Measurements from ENCODE around the gene SEMA5A. TPM values are rescaled to one million over a fixed set of nuclear protein-coding genes. Genes with fewer than 3 reads are reported as not detected.

SEMA5A gene
- total RNA-seq, 2 experiments from 2014 or later: not detected

- H3K36me3 Mint-ChIP-seq (ENCODE audit: low read depth): no peaks in the 10 kb centered on the region
- CTCF ChIA-PET: no interaction called here
- H3K27me3 Mint-ChIP-seq: no peaks in the 10 kb centered on the region
- DNase-seq (no peak), ATAC-seq (no peak)
- intact Hi-C loops (cut with micrococcal nuclease): no loop called here
- no peak for TF ChIP-seq CTCF (IDR thresholded peaks at IDR 0.05)
- H3K9me3 Mint-ChIP-seq: no peaks in the 10 kb centered on the region
- POLR2A ChIA-PET: no interaction called here
- H3K4me3 Mint-ChIP-seq: no peak overlapping the region
- no peak overlapping the region for H3K27ac Mint-ChIP-seq
- no peaks in the 10 kb centered on the region for H3K4me1 Mint-ChIP-seq (ENCODE audit: low read depth)
Observed at GRCh38 chr5:9464478-9464877, 81.4 kb downstream of the SEMA5A start.

- H3K4me1 Mint-ChIP-seq (ENCODE audit: low read depth): no peaks in the 10 kb centered on the region
- H3K36me3 Mint-ChIP-seq (ENCODE audit: low read depth): no peaks in the 10 kb centered on the region
- POLR2A ChIA-PET: no interaction called here
- no peak for ATAC-seq
- CTCF ChIA-PET: no interaction called here
- peaks cover 3% of the 10 kb centered on the region for H3K9me3 Mint-ChIP-seq
- H3K27me3 Mint-ChIP-seq: no peaks in the 10 kb centered on the region
- intact Hi-C loops (cut with micrococcal nuclease): no loop called here
- no peak for TF ChIP-seq CTCF (IDR thresholded peaks at IDR 0.05)
- H3K4me3 Mint-ChIP-seq: no peak overlapping the region
- DNase-seq: no peak
- no peak overlapping the region for H3K27ac Mint-ChIP-seq
Observed at GRCh38 chr5:9462109-9462508, 83.8 kb downstream of the SEMA5A start.

GRCh38 chr5:9460885-9461645 is 84.8 kb downstream of the SEMA5A start:
- H3K36me3 Mint-ChIP-seq (ENCODE audit: low read depth): no peaks in the 10 kb centered on the region
- H3K27ac Mint-ChIP-seq: no peak overlapping the region
- peaks cover 3% of the 10 kb centered on the region for H3K9me3 Mint-ChIP-seq
- no peak for DNase-seq
- ATAC-seq: no peak
- ChIA-PET CTCF (no interaction called here), POLR2A (no interaction called here)
- no peak for TF ChIP-seq CTCF (IDR thresholded peaks at IDR 0.05)
- H3K4me3 Mint-ChIP-seq: no peak overlapping the region
- intact Hi-C loops (cut with micrococcal nuclease): no loop called here
- no peaks in the 10 kb centered on the region for H3K27me3 Mint-ChIP-seq
- no peaks in the 10 kb centered on the region for H3K4me1 Mint-ChIP-seq (ENCODE audit: low read depth)

GRCh38 chr5:9456435-9457042 is 89.3 kb downstream of the SEMA5A start:
- no peak for ATAC-seq
- intact Hi-C loops (cut with micrococcal nuclease): no loop called here
- H3K27ac Mint-ChIP-seq: no peak overlapping the region

More at GRCh38 chr5:9456435-9457042, 89.3 kb downstream of the SEMA5A start:
- no peaks in the 10 kb centered on the region for H3K36me3 Mint-ChIP-seq (ENCODE audit: low read depth)
- no peaks in the 10 kb centered on the region for H3K27me3 Mint-ChIP-seq
- no peak for DNase-seq
- peaks cover 6% of the 10 kb centered on the region for H3K9me3 Mint-ChIP-seq
- no peak for TF ChIP-seq CTCF (IDR thresholded peaks at IDR 0.05)
- ChIA-PET CTCF (no interaction called here), POLR2A (no interaction called here)
- no peak overlapping the region for H3K4me3 Mint-ChIP-seq
- no peaks in the 10 kb centered on the region for H3K4me1 Mint-ChIP-seq (ENCODE audit: low read depth)
